NCI-H1105 (cell line): ENCODE data around the gene SLC13A3.

ENCODE experiments used
- DNase-seq: peaks from one replicate; lab custom pipeline; 2025; lab: John Stamatoyannopoulos, UW

The SLC13A3 gene

GRCh38 chr20:46635514-46636136, 15.6 kb downstream of the SLC13A3 start:
- no peak for DNase-seq

GRCh38 chr20:46634528-46634927, 16.7 kb downstream of the SLC13A3 start:
- DNase-seq, result no peak

GRCh38 chr20:46631874-46632446, 19.3 kb downstream of the SLC13A3 start:
- no peak for DNase-seq

GRCh38 chr20:46631212-46631869, 19.9 kb downstream of the SLC13A3 start:
- no peak for DNase-seq

GRCh38 chr20:46630306-46630705, 21.0 kb downstream of the SLC13A3 start:
- no peak for DNase-seq

- DNase-seq, result no peak
These were observed 21.9 kb downstream of the SLC13A3 start for GRCh38 chr20:46629341-46629740.

- DNase-seq, result no peak
These were observed 24.0 kb downstream of the SLC13A3 start for GRCh38 chr20:46627234-46627633.

- DNase-seq, result no peak
These were observed 24.5 kb downstream of the SLC13A3 start for GRCh38 chr20:46626758-46627157.

GRCh38 chr20:46625875-46626373, 25.3 kb downstream of the SLC13A3 start:
- no peak for DNase-seq

- DNase-seq, result no peak
These were observed 26.3 kb downstream of the SLC13A3 start for GRCh38 chr20:46624946-46625345.

GRCh38 chr20:46622165-46622564, 29.1 kb downstream of the SLC13A3 start:
- DNase-seq, result no peak

GRCh38 chr20:46621492-46621891, 29.8 kb downstream of the SLC13A3 start:
- DNase-seq, result no peak

GRCh38 chr20:46619445-46619844, 31.8 kb downstream of the SLC13A3 start:
- DNase-seq, result no peak

- no peak for DNase-seq
These were observed 32.8 kb downstream of the SLC13A3 start for GRCh38 chr20:46618316-46619100.

GRCh38 chr20:46614503-46614902, 36.8 kb downstream of the SLC13A3 start:
- DNase-seq, result no peak

- DNase-seq, result no peak
These were observed 41.1 kb downstream of the SLC13A3 start for GRCh38 chr20:46610145-46610544.

GRCh38 chr20:46609043-46609442, 42.2 kb downstream of the SLC13A3 start:
- DNase-seq, result no peak

GRCh38 chr20:46607849-46608497, 43.3 kb downstream of the SLC13A3 start:
- DNase-seq, result no peak

- no peak for DNase-seq
These were observed 43.9 kb downstream of the SLC13A3 start for GRCh38 chr20:46607191-46607848.

- DNase-seq, result no peak
These were observed 44.5 kb downstream of the SLC13A3 start for GRCh38 chr20:46606817-46607190.

GRCh38 chr20:46605978-46606816, 45.1 kb downstream of the SLC13A3 start:
- DNase-seq, result no peak
